K562 (cell line): ENCODE results near the gene ANK2. TPM values are rescaled to one million over a fixed set of nuclear protein-coding genes. Genes with fewer than 3 reads are reported as not detected.

Experiments used
- ASH1L ChIP-seq: fragments of 450-650 bp; IDR thresholded peaks from 2 replicates; pipeline ENCODE4 v1.6.1; 2018; ENCODE audit warnings: borderline replicate concordance, mild to moderate bottlenecking, low read depth; ENCODE audit not compliant: partially characterized antibody
- CBX1 ChIP-seq: sonication (generic); IDR thresholded peaks from 2 replicates; pipeline ENCODE4 v1.6.1; 2016; ENCODE audit warnings: antibody characterized with exemption, low read depth, mild to moderate bottlenecking
- CEBPB ChIP-seq: fragments of 450-650 bp; IDR thresholded peaks from 2 replicates; pipeline ENCODE4 v1.6.1; 2016; ENCODE audit warnings: missing genetic modification characterization, missing compliant biosample characterization
- FOXM1 ChIP-seq, 2 experiments: fragments of 450-650 bp in 1 of 2; sonication (generic) in 1 of 2; formaldehyde crosslinking in 1 of 2; IDR thresholded peaks; 2 replicates each; pipeline versions ENCODE4 v1.6.1 to v1.9.0; 2017 to 2022; ENCODE audit warnings: low read depth in 2 of 2, mild to moderate bottlenecking in 2 of 2, missing genetic modification reagents in 1 of 2, moderate library complexity in 1 of 2
- GATA2 ChIP-seq: sonication (generic); formaldehyde crosslinking; IDR thresholded peaks from 2 replicates; pipeline ENCODE4 v1.4.0; 2020; ENCODE audit warnings: mild to moderate bottlenecking, missing genetic modification reagents
- HNRNPL ChIP-seq: fragments of 200-400 bp; formaldehyde crosslinking; IDR thresholded peaks from 2 replicates; pipeline ENCODE4 v1.6.1; 2017; ENCODE audit warnings: low read depth, mild to moderate bottlenecking, low read length
- L3MBTL2 ChIP-seq: fragments of 450-650 bp; IDR thresholded peaks from 2 replicates; pipeline ENCODE4 v1.6.1; 2016; ENCODE audit warnings: mild to moderate bottlenecking, moderate library complexity
- MAFF ChIP-seq: IDR thresholded peaks from 2 replicates; pipeline ENCODE4 v1.6.1; 2012; ENCODE audit warnings: low read length, improper control_type of control experiment
- MAFG ChIP-seq: fragments of 450-650 bp; conservative IDR thresholded peaks from 2 replicates; pipeline ENCODE4 v1.6.1; 2016; ENCODE audit warnings: missing genetic modification characterization, missing compliant biosample characterization
- MAZ ChIP-seq, 2 experiments: fragments of 450-650 bp in 1 of 2; sonication (generic) in 1 of 2; formaldehyde crosslinking; IDR thresholded peaks in 1 of 2; conservative IDR thresholded peaks in 1 of 2; 2 replicates each; pipeline versions ENCODE4 v1.4.0 to v1.5.0; 2020; ENCODE audit warnings: mild to moderate bottlenecking in 1 of 2, missing genetic modification reagents in 1 of 2
- PTTG1 ChIP-seq: fragments of 450-650 bp; IDR thresholded peaks from 2 replicates; pipeline ENCODE4 v1.6.1; 2016; ENCODE audit warnings: low read depth, mild to moderate bottlenecking, missing genetic modification characterization, missing compliant biosample characterization
- PURB ChIP-seq: sonication (generic); formaldehyde crosslinking; IDR thresholded peaks from 2 replicates; pipeline ENCODE4 v1.9.0; 2021; ENCODE audit warnings: low read depth, mild to moderate bottlenecking, missing genetic modification reagents
- REST ChIP-seq, 2 experiments: fragments of 450-650 bp; formaldehyde crosslinking in 1 of 2; IDR thresholded peaks; 2 replicates each; pipeline versions ENCODE4 v1.4.0 to v1.6.1; 2014 to 2020; ENCODE audit warnings: mild to moderate bottlenecking in 2 of 2, borderline replicate concordance in 1 of 2, low read depth in 1 of 2
- SAFB2 ChIP-seq: fragments of 200-400 bp; formaldehyde crosslinking; IDR thresholded peaks from 2 replicates; pipeline ENCODE4 v1.6.1; 2018; ENCODE audit warnings: borderline replicate concordance, low read length, low read depth, moderate library complexity; ENCODE audit not compliant: severe bottlenecking
- TEAD2 ChIP-seq: fragments of 450-650 bp; IDR thresholded peaks from 2 replicates; pipeline ENCODE4 v1.6.1; 2016; ENCODE audit warnings: missing genetic modification characterization, control low read depth, missing compliant biosample characterization
- ZFP1 ChIP-seq: fragments of 450-650 bp; formaldehyde crosslinking; IDR thresholded peaks from 2 replicates; pipeline ENCODE4 v1.4.0; 2020; ENCODE audit warnings: mild to moderate bottlenecking, mixed read lengths
- ZNF316 ChIP-seq: fragments of 450-650 bp; IDR thresholded peaks from 2 replicates; pipeline ENCODE4 v1.6.1; 2016
- ZNF75A ChIP-seq: fragments of 450-650 bp; formaldehyde crosslinking; IDR thresholded peaks from 2 replicates; pipeline ENCODE4 v1.4.0; 2020; ENCODE audit warnings: mild to moderate bottlenecking
- polyA plus RNA-seq, 8 experiments: library from polyadenylated mRNA; depleted of rRNA in 4 of 8; stranded (reverse) in 5 of 8; unstranded in 3 of 8; fragments of >200 nt; fragmentation: Nextera tagmentation in 2 of 8; fragmentation: Illumina TruSeq in 1 of 8; extraction: Ambion mirVana in 2 of 8; extraction: Trizol in 1 of 8; gene quantifications; 2 replicates each; pipeline versions ENCODE4 v1.2.1 to v1.2.3, GENCODE V29; 2011 to 2014; ENCODE audit warnings: inconsistent platforms in 1 of 8, missing spikeins in 1 of 8
- total RNA-seq, 7 experiments: library from RNA; depleted of rRNA in 6 of 7; stranded (reverse); fragments of >200 nt in 6 of 7; fragmentation: Illumina TruSeq in 2 of 7; extraction: Trizol in 2 of 7; gene quantifications; 2 replicates each; pipeline versions ENCODE4 v1.2.1 to v1.2.3, GENCODE V29; 2011 to 2021; ENCODE audit warnings: low replicate concordance in 1 of 7

ANK2 gene
- total and polyA plus RNA-seq, 9 of the 15 experiments (the other 6 are each of a cell fraction or from before 2014, with no cell fraction given): 0.07 to 0.24 TPM; not detected in 7

- TF ChIP-seq MAFG (tag) (0 out of 2 replicates have a peak, but pooled peaks have one; percentile 19), MAZ (CRISPR knock-in tag; conservative IDR thresholded peaks at IDR 0.05 in 1 of 2, IDR thresholded peaks at IDR 0.05 in 1 of 2) (no peak), CBX1 (no peak), HNRNPL (no peak), ZNF316 (peak; percentile 59), ZNF75A (no peak), MAFF (peak; percentile 26; the same call in 1 of the 2 replicates), PTTG1 (tag) (no peak), ASH1L (no peak), TEAD2 (no peak), ZFP1 (CRISPR knock-in tag) (no peak), CEBPB (tag) (no peak), FOXM1 (IDR thresholded peaks at IDR 0.05; ENCODE audit: low read depth) (no peak), FOXM1 (CRISPR knock-in tag; IDR thresholded peaks at IDR 0.05; ENCODE audit: low read depth) (no peak), L3MBTL2 (no peak), PURB (no peak), REST (IDR thresholded peaks at IDR 0.05; ENCODE audit: borderline replicate concordance) (no peak), REST (CRISPR knock-in tag; IDR thresholded peaks at IDR 0.05; ENCODE audit: low read depth) (no peak), SAFB2 (no peak), GATA2 (CRISPR knock-in tag) (no peak)
These were observed 95.7 kb downstream of the ANK2 start (continued) for GRCh38 chr4:113145147-113145518.
